ENCODE measurements around the gene HOXD1.

- TF ChIP-seq SUZ12 (IDR thresholded peaks at IDR 0.05; ENCODE audit: extremely low read depth, insufficient read depth, insufficient read length) (no peak), ZNF274 (IDR thresholded peaks at IDR 0.05; ENCODE audit: low read depth, low read length) (no peak)
These were observed 17.7 kb downstream of the HOXD1 start for GRCh38 chr2:176206136-176206535.

Data from NT2/D1 (cell line).